GM18508 (cell line): ENCODE results near the gene SKIC8.
"Not testable (repeated sequence)": the region's sequence is repeated elsewhere in the genome, so short reads cannot be mapped to it uniquely, and the experiment has no call there.

Source experiments
- ATAC-seq: cut with Tn5 transposase; IDR thresholded peaks from one replicate; pipeline ENCODE4 v1.9.1; 2021; ENCODE audit warnings: moderate number of reproducible peaks; ENCODE audit not compliant: insufficient read depth, unreplicated experiment

Gene SKIC8

DNA sequence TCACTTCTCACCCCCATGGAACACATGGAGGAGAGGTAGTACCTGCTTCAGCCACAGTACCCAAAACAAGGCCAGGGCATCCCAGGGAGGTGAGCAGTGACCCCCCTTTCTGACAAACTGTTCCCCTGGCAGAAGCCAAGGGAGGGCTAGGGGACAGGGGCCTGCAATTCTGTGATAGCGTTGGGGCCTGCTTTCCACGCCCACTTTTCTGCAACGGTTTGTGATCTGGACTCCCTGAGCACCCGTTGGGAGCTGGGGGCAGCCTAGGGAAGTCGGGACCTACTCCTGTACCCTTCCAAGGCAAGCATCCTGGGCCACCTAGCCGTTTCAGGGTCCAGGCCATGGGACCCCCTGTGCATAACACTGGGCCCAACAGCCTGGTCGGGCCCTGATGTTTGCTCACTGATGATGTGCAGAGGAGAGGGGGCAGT is 36.0 kb downstream of the SKIC8 start:
- ATAC-seq, result no peak

DNA sequence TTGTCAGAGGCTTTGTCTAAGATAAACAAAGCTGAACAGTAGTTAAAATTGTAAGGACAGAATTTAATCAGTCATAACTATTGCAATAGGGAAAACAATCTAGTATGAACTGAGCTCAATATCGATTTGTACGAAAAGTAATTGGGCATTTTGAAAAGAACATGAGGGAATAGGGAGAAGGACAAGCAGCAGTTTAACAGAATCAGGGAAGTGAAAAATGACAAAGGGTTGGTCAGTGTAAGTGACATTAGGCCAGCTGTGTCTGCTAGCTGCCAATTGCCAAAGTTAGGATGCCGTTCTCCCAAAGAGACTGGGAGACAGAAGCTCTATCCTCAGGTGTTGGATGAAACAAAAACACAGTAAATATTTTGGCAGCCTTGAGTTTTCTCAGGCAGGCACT is 38.3 kb downstream of the SKIC8 start:
- no peak for ATAC-seq

GRCh38 chr15:78260489-78260888 is 38.9 kb downstream of the SKIC8 start:
- ATAC-seq, result no peak

- no peak for ATAC-seq
Measured at GRCh38 chr15:78259232-78259631, 40.2 kb downstream of the SKIC8 start.

- ATAC-seq, result no peak
Measured at GRCh38 chr15:78257681-78258080, 41.7 kb downstream of the SKIC8 start.

GRCh38 chr15:78256044-78256437 is 43.4 kb downstream of the SKIC8 start:
- no peak for ATAC-seq

DNA sequence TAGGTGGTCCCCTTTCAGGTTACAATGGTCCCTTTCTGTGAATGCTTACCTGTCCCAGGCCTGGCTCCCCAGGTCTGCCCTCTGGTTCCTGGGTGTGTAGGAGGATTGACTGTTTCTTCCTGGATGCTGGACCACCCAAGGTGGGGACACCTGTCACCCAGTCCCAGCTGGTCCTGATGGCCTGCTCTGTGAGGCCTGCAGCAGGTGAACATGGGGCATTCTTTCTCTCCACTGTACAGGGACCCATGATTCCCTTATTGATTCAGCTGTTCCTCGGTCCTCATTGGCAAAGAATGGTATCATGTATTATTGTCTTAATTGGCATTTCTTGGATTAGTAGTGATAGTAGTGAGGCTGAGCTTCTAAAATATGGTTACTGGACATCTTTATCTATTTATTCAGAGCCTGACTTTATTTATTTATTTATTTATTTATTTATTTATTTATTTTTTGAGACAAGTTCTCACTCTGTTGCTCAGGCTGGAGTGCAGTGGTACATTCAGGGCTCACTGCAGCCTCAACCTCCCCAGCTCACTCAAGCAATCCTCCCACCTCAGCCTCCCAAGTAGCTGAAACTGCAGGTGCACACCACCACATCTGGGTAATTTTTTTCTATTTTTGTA is 43.9 kb downstream of the SKIC8 start:
- ATAC-seq, result no peak

GRCh38 chr15:78251136-78251535 is 48.3 kb downstream of the SKIC8 start:
- ATAC-seq, result no peak

DNA sequence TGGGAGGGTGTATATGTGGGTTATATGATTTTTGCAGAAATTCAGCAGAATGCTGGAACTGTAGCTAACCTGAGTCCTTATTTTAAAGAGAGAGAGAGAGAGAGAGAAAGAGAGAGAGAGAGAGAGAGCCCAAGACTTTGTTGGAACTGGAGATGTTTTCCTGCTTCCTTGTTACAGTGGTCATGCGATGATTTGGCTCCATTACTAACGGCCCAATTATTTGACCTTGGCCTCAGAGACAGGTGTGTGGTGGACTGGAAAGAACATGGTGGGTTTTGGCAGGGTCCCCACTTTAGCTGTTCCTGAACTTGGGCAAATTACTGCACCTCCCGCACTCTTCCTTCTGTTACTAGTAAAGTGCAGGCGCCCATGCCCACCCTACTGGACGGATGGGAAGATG is 50.3 kb downstream of the SKIC8 start:
- no peak for ATAC-seq

DNA sequence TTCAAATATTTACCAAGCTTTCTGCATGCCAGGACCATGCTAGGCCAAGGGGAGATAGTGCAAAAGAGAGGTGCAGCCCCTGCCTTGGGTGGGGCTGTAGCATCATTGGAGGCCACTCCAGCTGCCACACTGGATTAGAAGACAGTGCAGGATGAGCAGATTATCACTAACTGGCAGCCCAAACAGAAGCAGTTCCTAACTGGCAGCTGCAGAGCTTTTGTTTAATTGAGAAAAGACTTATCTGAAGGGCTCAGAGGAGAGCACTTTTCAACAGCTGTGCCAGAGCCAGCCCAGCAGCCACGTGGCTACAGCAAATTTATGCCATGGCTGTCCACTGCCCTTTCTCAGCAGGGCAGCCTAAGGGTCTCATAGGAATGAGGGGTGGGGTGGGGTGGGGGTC is 51.5 kb downstream of the SKIC8 start:
- no peak for ATAC-seq

DNA sequence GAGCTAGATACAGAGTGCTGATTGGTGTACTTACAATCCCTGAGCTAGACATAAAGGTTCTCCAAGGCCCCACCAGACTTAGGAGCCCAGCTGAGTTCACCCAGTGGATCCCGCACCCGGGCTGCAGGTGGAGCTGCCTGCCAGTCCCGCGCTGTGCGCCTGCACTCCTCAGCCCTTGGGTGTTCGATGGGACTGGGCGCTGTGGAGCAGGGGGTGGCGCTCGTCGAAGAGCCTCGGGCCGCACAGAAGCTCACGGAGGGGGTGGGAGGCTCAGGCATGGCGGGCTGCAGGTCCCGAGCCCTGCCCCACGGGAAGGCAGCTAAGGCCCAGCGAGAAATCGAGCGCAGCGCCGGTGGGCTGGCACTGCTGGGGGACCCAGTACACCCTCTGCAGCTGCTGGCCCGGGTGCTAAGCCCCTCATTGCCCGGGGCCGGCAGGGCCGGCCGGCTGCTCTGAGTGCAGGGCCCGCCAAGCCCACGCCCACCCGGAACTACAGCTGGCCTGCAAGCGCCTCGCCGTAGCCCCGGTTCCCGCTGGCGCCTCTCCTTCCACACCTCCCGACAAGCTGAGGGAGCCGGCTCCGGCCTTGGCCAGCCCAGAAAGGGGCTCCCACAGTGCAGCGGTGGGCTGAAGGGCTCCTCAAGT is 53.3 kb downstream of the SKIC8 start:
- ATAC-seq, result not testable (repeated sequence)

- not testable (repeated sequence) for ATAC-seq
Measured at GRCh38 chr15:78245392-78245791, 54.0 kb downstream of the SKIC8 start.

- no peak for ATAC-seq
Measured at GRCh38 chr15:78244893-78245292, 54.5 kb downstream of the SKIC8 start.

GRCh38 chr15:78244101-78244500 is 55.3 kb downstream of the SKIC8 start:
- ATAC-seq, result no peak

DNA sequence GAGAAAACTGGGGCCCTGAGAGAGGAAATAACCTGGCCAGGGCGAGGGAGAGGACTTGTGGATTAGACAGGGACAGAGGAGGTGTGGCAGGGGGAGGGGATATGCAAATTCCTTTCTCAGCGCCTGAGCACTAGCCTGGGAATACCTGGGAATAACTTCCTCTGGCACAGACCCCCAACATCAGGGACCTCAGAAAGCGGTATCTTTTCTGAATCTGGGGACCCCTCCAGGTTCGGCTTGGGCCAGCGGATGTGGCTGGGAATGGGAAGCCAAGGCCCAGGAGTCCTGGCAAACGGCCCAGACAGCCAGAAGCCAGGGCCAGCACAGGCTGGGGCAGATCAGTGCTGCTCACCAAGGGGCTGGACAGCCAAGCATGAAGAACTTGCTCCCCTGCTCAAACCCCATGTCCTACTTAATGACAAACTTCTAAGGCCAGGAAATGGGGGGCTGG is 55.9 kb downstream of the SKIC8 start:
- no peak for ATAC-seq

- ATAC-seq, result no peak
Measured at GRCh38 chr15:78243058-78243457, 56.4 kb downstream of the SKIC8 start.

- ATAC-seq, result no peak
Measured at GRCh38 chr15:78242128-78242527, 57.3 kb downstream of the SKIC8 start.

- ATAC-seq, result no peak
Measured at GRCh38 chr15:78241017-78241416, 58.4 kb downstream of the SKIC8 start.

- no peak for ATAC-seq
Measured at GRCh38 chr15:78239811-78240210, 59.6 kb downstream of the SKIC8 start.

GRCh38 chr15:78237146-78237545 is 62.3 kb downstream of the SKIC8 start:
- no peak for ATAC-seq

- ATAC-seq, result no peak
Measured at GRCh38 chr15:78236491-78236890, 62.9 kb downstream of the SKIC8 start.

- ATAC-seq, result no peak
Measured at GRCh38 chr15:78234515-78235040, 64.8 kb downstream of the SKIC8 start, which contains the start of gene ACSBG1. ACSBG1 (minus strand) TSS chr15:78234565; CDS start chr15:78234501, 64 bp downstream.
